ENCODE measurements around the gene LRFN5. TPM values are rescaled to one million over a fixed set of nuclear protein-coding genes. Genes with fewer than 3 reads are reported as not detected.

The LRFN5 gene
- total RNA-seq, 1 experiment from 2014 or later: 9.8 TPM

GRCh38 chr14:41606282-41606531, 469 bp upstream of the LRFN5 start:
- no peaks in the 10 kb centered on the region for H3K27me3 ChIP-seq (ENCODE audit: control insufficient read depth, insufficient read depth, low read length)
- ATAC-seq: no peak
- intact Hi-C loops (cut with micrococcal nuclease; ENCODE audit: unreplicated experiment): loop anchor here (10.0 kb wide), 3 partner anchors 179 to 589 kb away; no protein-coding TSS in a partner anchor
- H3K4me3 ChIP-seq (ENCODE audit: low read depth in 2 of 2, low read length in 2 of 2): peak overlapping the region; percentile 62 to 84
- no TSS peak for BruUV-seq (replicated peaks)
- in situ Hi-C loops (cut with HindIII; ENCODE audit: low pct_unique_long_range_greater_than_20kb, low sequenced_read_pairs): no loop called here
- no peaks in the 10 kb centered on the region for H3K36me3 ChIP-seq (ENCODE audit: control insufficient read depth, insufficient read depth, low read length)
- peaks cover 9% of the 10 kb centered on the region for H3K4me1 ChIP-seq (ENCODE audit: control insufficient read depth, insufficient read depth, low read length)
- DNase-seq (ENCODE audit: low read depth, low spot score): no peak
- no peaks in the 10 kb centered on the region for H3K9me3 ChIP-seq (ENCODE audit: control insufficient read depth, insufficient read depth, low read depth, low read length)
- ChIA-PET POLR2A (no interaction called here), CTCF (no interaction called here)
- peak overlapping the region; percentile 95 for H3K27ac ChIP-seq (ENCODE audit: low read length)
- no peak for TF ChIP-seq REST (IDR thresholded peaks at IDR 0.05; ENCODE audit: insufficient read depth in 1 of 2, low read depth in 2 of 2, low read length in 1 of 2)
- TF ChIP-seq POLR2AphosphoS5 (IDR thresholded peaks at IDR 0.05; ENCODE audit: low read depth, low read length): no peak

- intact Hi-C loops (cut with micrococcal nuclease; ENCODE audit: unreplicated experiment) (loop anchor here (10.0 kb wide), 3 partner anchors 177 to 587 kb away; no protein-coding TSS in a partner anchor), in situ Hi-C loops (cut with HindIII; ENCODE audit: low pct_unique_long_range_greater_than_20kb, low sequenced_read_pairs) (no loop called here)
- POLR2A ChIA-PET: no interaction called here
- H3K27me3 ChIP-seq (ENCODE audit: control insufficient read depth, insufficient read depth, low read length): no peaks in the 10 kb centered on the region
- CTCF ChIA-PET: no interaction called here
- H3K9me3 ChIP-seq (ENCODE audit: control insufficient read depth, insufficient read depth, low read depth, low read length): no peaks in the 10 kb centered on the region
- ATAC-seq (no peak; the same call in 1 of the 2 replicates), DNase-seq (ENCODE audit: low read depth, low spot score) (no peak)
- H3K36me3 ChIP-seq (ENCODE audit: control insufficient read depth, insufficient read depth, low read length): no peaks in the 10 kb centered on the region
- H3K27ac ChIP-seq (ENCODE audit: low read length): peak overlapping the region; percentile 86
- H3K4me3 ChIP-seq (ENCODE audit: low read depth in 2 of 2, low read length in 2 of 2): peak overlapping the region; percentile 62 to 84
- TF ChIP-seq POLR2AphosphoS5 (IDR thresholded peaks at IDR 0.05; ENCODE audit: low read depth, low read length) (no peak), SIN3A (IDR thresholded peaks at IDR 0.05; ENCODE audit: borderline replicate concordance, insufficient read depth, low read depth, low read length) (no peak), REST (IDR thresholded peaks at IDR 0.05; ENCODE audit: insufficient read depth in 1 of 2, low read depth in 2 of 2, low read length in 1 of 2) (no peak), TCF7L2 (IDR thresholded peaks at IDR 0.05; ENCODE audit: low read depth, low read length) (no peak), CTCF (IDR thresholded peaks at IDR 0.05) (no peak)
- peaks cover 9% of the 10 kb centered on the region for H3K4me1 ChIP-seq (ENCODE audit: control insufficient read depth, insufficient read depth, low read length)
- TSS peak; percentile 34 for BruUV-seq (replicated peaks)
Observed at GRCh38 chr14:41607304-41607775, 664 bp downstream of the LRFN5 start.

All from Panc1 (cell line).